Naive thymus-derived CD4-positive, alpha-beta T cell (primary cell): ENCODE measurements around the gene TSPAN32. TPM values are rescaled to one million over a fixed set of nuclear protein-coding genes. Genes with fewer than 3 reads are reported as not detected.
A peak's percentile ranks its signal among the peaks of the same experiment; 100 is the strongest.

Experiments
- ATAC-seq: fragments of 150-1000 bp; cut with Tn5 transposase; 2 replicates; pipeline ENCODE4 v1.10.0; 2021; ENCODE audit warnings: mild to moderate bottlenecking, moderate library complexity
- CTCF ChIA-PET: fragments of 350-600 bp; sonication (Branson Sonifier 250); formaldehyde crosslinking; loops from one replicate; lab custom pipeline; 2021; ENCODE audit warnings: antibody characterized with exemption; lab: Charles Lee
- POLR2A ChIA-PET: fragments of 350-600 bp; sonication (Branson Sonifier 250); formaldehyde crosslinking; loops from one replicate; lab custom pipeline; 2021; ENCODE audit warnings: antibody characterized with exemption, inconsistent platforms; lab: Charles Lee
- DNase-seq, 9 donors: peaks; one replicate each; pipeline versions ENCODE4 v3.0.0 to v3.0.0-alpha.2; 2020 to 2022; ENCODE audit warnings: mixed read lengths in 1 of 9
- H3K27ac ChIP-seq: one replicate; pipeline ENCODE4 v1.7.0; 2013; ENCODE audit warnings: mild to moderate bottlenecking, low read depth, low read length, moderate library complexity
- H3K27me3 ChIP-seq, 2 donors: one replicate each; pipeline ENCODE4 v1.7.0; 2013; ENCODE audit warnings: low read length in 2 of 2, mild to moderate bottlenecking in 2 of 2, moderate library complexity in 2 of 2; ENCODE audit not compliant: control insufficient read depth in 2 of 2, insufficient read depth in 2 of 2
- H3K36me3 ChIP-seq, 3 experiments: 1 replicate in 2 of 3; 2 replicates in 1 of 3; pipeline ENCODE4 v1.7.0; 2013; ENCODE audit warnings: low read length in 3 of 3, mild to moderate bottlenecking in 3 of 3, moderate library complexity in 1 of 3; ENCODE audit not compliant: insufficient read depth in 3 of 3, control insufficient read depth in 2 of 3
- H3K4me1 ChIP-seq, 2 donors: one replicate each; pipeline ENCODE4 v1.7.0; 2013; ENCODE audit warnings: low read length in 2 of 2, mild to moderate bottlenecking in 2 of 2, moderate library complexity in 1 of 2; ENCODE audit not compliant: control insufficient read depth in 2 of 2, insufficient read depth in 2 of 2
- H3K4me3 ChIP-seq: 2 replicates; pipeline ENCODE4 v1.7.0; 2013; ENCODE audit warnings: mild to moderate bottlenecking, low read length
- H3K9me3 ChIP-seq, 3 experiments: 1 replicate in 2 of 3; 2 replicates in 1 of 3; pipeline ENCODE4 v1.7.0; 2013; ENCODE audit warnings: low read length in 3 of 3; ENCODE audit not compliant: control insufficient read depth in 2 of 3
- H3K27ac Mint-ChIP-seq, 9 donors: one replicate each; pipeline ENCODE4 v1.8.0; 2020 to 2022; ENCODE audit warnings: mixed read lengths in 9 of 9, mild to moderate bottlenecking in 8 of 9, moderate library complexity in 5 of 9, inconsistent platforms in 2 of 9
- H3K27me3 Mint-ChIP-seq, 5 donors: one replicate each; pipeline ENCODE4 v1.8.0; 2021 to 2022; ENCODE audit warnings: mixed read lengths in 5 of 5, mild to moderate bottlenecking in 1 of 5
- H3K36me3 Mint-ChIP-seq, 5 donors: one replicate each; pipeline ENCODE4 v1.8.0; 2020 to 2022; ENCODE audit warnings: mixed read lengths in 5 of 5, mild to moderate bottlenecking in 3 of 5, inconsistent platforms in 1 of 5
- H3K4me1 Mint-ChIP-seq, 7 donors: one replicate each; pipeline ENCODE4 v1.8.0; 2020 to 2022; ENCODE audit warnings: mixed read lengths in 7 of 7, mild to moderate bottlenecking in 3 of 7, inconsistent platforms in 1 of 7
- H3K4me3 Mint-ChIP-seq, 10 donors: one replicate each; pipeline ENCODE4 v1.8.0; 2020 to 2022; ENCODE audit warnings: mild to moderate bottlenecking in 10 of 10, mixed read lengths in 10 of 10, moderate library complexity in 6 of 10, inconsistent platforms in 2 of 10
- H3K9me3 Mint-ChIP-seq, 11 donors: one replicate each; pipeline ENCODE4 v1.8.0; 2020 to 2022; ENCODE audit warnings: mixed read lengths in 11 of 11, mild to moderate bottlenecking in 4 of 11, inconsistent platforms in 1 of 11, moderate library complexity in 1 of 11
- intact Hi-C, 2 donors: fragments of 100-400 bp; cut with micrococcal nuclease; formaldehyde crosslinking; loops; one replicate each; pipeline ENCODE4 v1.15.1; 2023
- polyA plus RNA-seq, 2 donors: library from polyadenylated mRNA; unstranded; fragments of 300-500 nt; fragmentation: Illumina TruSeq; gene quantifications; one replicate each; pipeline ENCODE4 v1.2.3, GENCODE V29; 2021
- total RNA-seq, 6 experiments: library from RNA in 5 of 6; stranded (reverse) in 5 of 6; gene quantifications; 1 replicate in 5 of 6; 2 replicates in 1 of 6; pipeline ENCODE4 v1.2.3 and lab custom pipeline; 2021 to 2026

The TSPAN32 gene
- total and polyA plus RNA-seq, 7 experiments from 2014 or later: 15.7 to 116 (median 63.9) TPM

- no peak overlapping the region for H3K27ac ChIP-seq
- ATAC-seq: no peak
- no peaks in the 10 kb centered on the region for H3K27me3 ChIP-seq
- H3K4me3 Mint-ChIP-seq: no peak overlapping the region
- ChIA-PET CTCF (no interaction called here), POLR2A (no interaction called here)
- no peaks in the 10 kb centered on the region for H3K9me3 Mint-ChIP-seq
- no peak overlapping the region for H3K4me3 ChIP-seq
- H3K4me1 Mint-ChIP-seq: peaks cover 15 to 23% (median 21%) of the 10 kb centered on the region in 7 donors
- H3K4me1 ChIP-seq: peaks cover 18 to 20% of the 10 kb centered on the region in 2 donors
- H3K36me3 ChIP-seq: no peaks in the 10 kb centered on the region
- no peaks in the 10 kb centered on the region for H3K36me3 Mint-ChIP-seq
- H3K27me3 Mint-ChIP-seq: peaks cover 0 to 10% (median 8%) of the 10 kb centered on the region in 5 donors
- no peaks in the 10 kb centered on the region for H3K9me3 ChIP-seq
- DNase-seq: no peak
- intact Hi-C loops: no loop called here
- H3K27ac Mint-ChIP-seq: no peak overlapping the region
These were observed 38.0 kb upstream of the TSPAN32 start for GRCh38 chr11:2263724-2264360.

- no peak overlapping the region for H3K27ac ChIP-seq
- Mint-ChIP-seq H3K36me3 (no peaks in the 10 kb centered on the region), H3K9me3 (no peaks in the 10 kb centered on the region), H3K27ac (no peak overlapping the region), H3K4me3 (no peak overlapping the region), H3K27me3 (peaks cover 0 to 12% (median 8%) of the 10 kb centered on the region in 5 donors), H3K4me1 (peaks cover 15 to 23% (median 21%) of the 10 kb centered on the region in 7 donors)
- POLR2A ChIA-PET: no interaction called here
- DNase-seq: no peak
- ATAC-seq: no peak
- H3K4me1 ChIP-seq: peaks cover 18 to 20% of the 10 kb centered on the region in 2 donors
- intact Hi-C loops: no loop called here
- H3K9me3 ChIP-seq: no peaks in the 10 kb centered on the region
- no peak overlapping the region for H3K4me3 ChIP-seq
- H3K36me3 ChIP-seq: no peaks in the 10 kb centered on the region
- CTCF ChIA-PET: no interaction called here
- H3K27me3 ChIP-seq: no peaks in the 10 kb centered on the region
These were observed 37.3 kb upstream of the TSPAN32 start for GRCh38 chr11:2264366-2265053.

DNA sequence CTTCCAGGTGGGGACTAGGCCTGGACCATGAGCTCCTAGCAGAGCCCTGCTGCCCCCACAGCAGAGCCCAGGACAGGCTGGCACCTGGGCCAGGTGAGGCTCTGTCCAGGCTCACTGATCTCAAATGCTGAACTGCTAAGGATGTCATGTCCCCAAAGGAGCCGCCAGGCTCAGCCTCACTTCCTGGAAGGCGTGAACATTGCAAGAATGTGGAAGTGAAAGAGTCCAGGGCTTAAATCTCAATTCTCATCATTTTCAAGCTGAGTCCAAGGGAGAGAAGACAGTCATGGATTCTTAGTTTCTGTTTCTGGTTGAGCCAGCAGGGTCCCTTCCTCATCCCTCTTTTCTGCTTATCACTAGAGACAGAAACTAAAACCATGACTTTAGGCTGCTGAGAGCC lies 36.4 kb upstream of the TSPAN32 start:
- peak; percentile 63 for ATAC-seq
- POLR2A ChIA-PET: no interaction called here
- Mint-ChIP-seq H3K4me1 (peaks cover 15 to 23% (median 21%) of the 10 kb centered on the region in 7 donors), H3K4me3 (peak overlapping the region; percentile 23 to 75 (median 60)), H3K36me3 (no peaks in the 10 kb centered on the region), H3K27me3 (peaks cover 0 to 13% (median 8%) of the 10 kb centered on the region in 5 donors), H3K9me3 (no peaks in the 10 kb centered on the region), H3K27ac (peak overlapping the region in 4 of 9 donors; percentile 38 to 80 (median 46))
- Histone ChIP-seq H3K36me3 (no peaks in the 10 kb centered on the region), H3K4me3 (peak overlapping the region; percentile 25), H3K9me3 (no peaks in the 10 kb centered on the region), H3K4me1 (peaks cover 18 to 20% of the 10 kb centered on the region in 2 donors), H3K27ac (no peak overlapping the region), H3K27me3 (no peaks in the 10 kb centered on the region)
- CTCF ChIA-PET: no interaction called here
- intact Hi-C loops: no loop called here
- peak in 1 of 9 donors; percentile 26 for DNase-seq

DNA sequence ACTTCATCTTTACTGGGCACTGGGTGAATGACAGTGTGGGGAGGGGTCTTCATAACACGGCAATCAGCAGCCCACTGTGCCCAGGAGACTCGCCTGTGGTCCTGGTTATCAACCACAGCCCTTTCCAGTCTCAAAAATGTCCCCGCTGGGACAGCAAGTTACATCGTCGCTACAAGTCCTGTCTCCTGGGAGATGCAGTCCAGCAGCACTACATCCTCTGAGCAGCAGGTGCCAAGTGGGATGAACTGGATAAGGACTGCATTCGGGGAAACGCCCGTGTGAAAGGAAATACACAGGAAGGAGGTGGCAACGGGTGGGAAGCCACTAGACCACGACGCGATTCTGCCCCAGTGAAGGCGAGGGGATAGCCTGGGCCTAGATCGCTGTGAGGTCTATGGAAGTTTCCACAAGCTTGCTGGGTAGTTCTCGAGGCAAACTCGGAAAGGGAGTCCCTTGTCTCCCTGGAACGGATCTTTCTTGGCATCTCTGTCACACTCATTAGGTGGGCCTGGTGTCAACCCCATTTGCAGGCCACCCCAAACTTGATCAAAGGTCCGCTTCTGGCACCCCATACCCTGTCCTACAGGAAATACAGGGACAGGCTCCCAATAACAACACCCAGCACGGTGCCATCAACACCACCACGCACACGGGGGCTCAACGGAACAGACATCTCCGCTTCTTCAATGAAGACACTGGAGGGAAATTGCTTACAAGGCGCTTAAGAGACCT lies 35.8 kb upstream of the TSPAN32 start:
- peaks cover 15 to 24% (median 22%) of the 10 kb centered on the region in 7 donors for H3K4me1 Mint-ChIP-seq
- no peaks in the 10 kb centered on the region for H3K9me3 ChIP-seq
- peak overlapping the region; percentile 25 for H3K4me3 ChIP-seq
- H3K36me3 Mint-ChIP-seq: no peaks in the 10 kb centered on the region
- H3K36me3 ChIP-seq: no peaks in the 10 kb centered on the region
- peak overlapping the region in 5 of 9 donors; percentile 38 to 80 (median 48) for H3K27ac Mint-ChIP-seq
- no peak overlapping the region for H3K27ac ChIP-seq
- no peak for ATAC-seq
- POLR2A ChIA-PET: no interaction called here
- H3K27me3 Mint-ChIP-seq: peaks cover 0 to 17% (median 8%) of the 10 kb centered on the region in 5 donors
- H3K9me3 Mint-ChIP-seq: no peaks in the 10 kb centered on the region
- peak overlapping the region; percentile 39 to 75 (median 61) for H3K4me3 Mint-ChIP-seq
- H3K4me1 ChIP-seq: peaks cover 18 to 20% of the 10 kb centered on the region in 2 donors
- CTCF ChIA-PET: no interaction called here
- H3K27me3 ChIP-seq: no peaks in the 10 kb centered on the region
- no peak for DNase-seq
- intact Hi-C loops: no loop called here

- CTCF ChIA-PET: no interaction called here
- Histone ChIP-seq H3K36me3 (no peaks in the 10 kb centered on the region), H3K27me3 (no peaks in the 10 kb centered on the region), H3K9me3 (no peaks in the 10 kb centered on the region), H3K4me1 (peaks cover 18 to 20% of the 10 kb centered on the region in 2 donors), H3K27ac (no peak overlapping the region), H3K4me3 (no peak overlapping the region)
- Mint-ChIP-seq H3K9me3 (no peaks in the 10 kb centered on the region), H3K4me3 (peak overlapping the region in 7 of 10 donors; percentile 14 to 75 (median 60)), H3K36me3 (no peaks in the 10 kb centered on the region), H3K4me1 (peaks cover 15 to 25% (median 23%) of the 10 kb centered on the region in 7 donors), H3K27ac (peak overlapping the region in 1 of 9 donors; percentile 80), H3K27me3 (peaks cover 0 to 21% (median 8%) of the 10 kb centered on the region in 5 donors)
- intact Hi-C loops: no loop called here
- DNase-seq (no peak), ATAC-seq (no peak)
- POLR2A ChIA-PET: no interaction called here
These were observed 35.1 kb upstream of the TSPAN32 start for GRCh38 chr11:2266586-2267305.

- H3K4me3 ChIP-seq: no peak overlapping the region
- no peaks in the 10 kb centered on the region for H3K36me3 ChIP-seq
- H3K36me3 Mint-ChIP-seq: no peaks in the 10 kb centered on the region
- no peak overlapping the region for H3K27ac Mint-ChIP-seq
- no peaks in the 10 kb centered on the region for H3K27me3 ChIP-seq
- intact Hi-C loops: no loop called here
- POLR2A ChIA-PET: no interaction called here
- ATAC-seq: no peak
- CTCF ChIA-PET: no interaction called here
- no peaks in the 10 kb centered on the region for H3K9me3 Mint-ChIP-seq
- no peak overlapping the region for H3K27ac ChIP-seq
- no peak for DNase-seq
- H3K9me3 ChIP-seq: no peaks in the 10 kb centered on the region
- H3K4me1 Mint-ChIP-seq: peaks cover 15 to 25% (median 23%) of the 10 kb centered on the region in 7 donors
- peak overlapping the region in 2 of 10 donors; percentile 41 to 76 for H3K4me3 Mint-ChIP-seq
- H3K4me1 ChIP-seq: peaks cover 18 to 20% of the 10 kb centered on the region in 2 donors
- peaks cover 0 to 26% (median 8%) of the 10 kb centered on the region in 5 donors for H3K27me3 Mint-ChIP-seq
These were observed 34.4 kb upstream of the TSPAN32 start for GRCh38 chr11:2267306-2267850.
